GM12872 (cell line): ENCODE data around the gene NFATC3.

Source experiments
- TF ChIP-seq, protein P1 (sequence below): IDR thresholded peaks from 3 replicates; pipeline ENCODE4 v1.5.1; 2011; ENCODE audit warnings: low read depth, mild to moderate bottlenecking, low read length, moderate library complexity; ENCODE audit not compliant: insufficient read depth

The NFATC3 gene

DNA sequence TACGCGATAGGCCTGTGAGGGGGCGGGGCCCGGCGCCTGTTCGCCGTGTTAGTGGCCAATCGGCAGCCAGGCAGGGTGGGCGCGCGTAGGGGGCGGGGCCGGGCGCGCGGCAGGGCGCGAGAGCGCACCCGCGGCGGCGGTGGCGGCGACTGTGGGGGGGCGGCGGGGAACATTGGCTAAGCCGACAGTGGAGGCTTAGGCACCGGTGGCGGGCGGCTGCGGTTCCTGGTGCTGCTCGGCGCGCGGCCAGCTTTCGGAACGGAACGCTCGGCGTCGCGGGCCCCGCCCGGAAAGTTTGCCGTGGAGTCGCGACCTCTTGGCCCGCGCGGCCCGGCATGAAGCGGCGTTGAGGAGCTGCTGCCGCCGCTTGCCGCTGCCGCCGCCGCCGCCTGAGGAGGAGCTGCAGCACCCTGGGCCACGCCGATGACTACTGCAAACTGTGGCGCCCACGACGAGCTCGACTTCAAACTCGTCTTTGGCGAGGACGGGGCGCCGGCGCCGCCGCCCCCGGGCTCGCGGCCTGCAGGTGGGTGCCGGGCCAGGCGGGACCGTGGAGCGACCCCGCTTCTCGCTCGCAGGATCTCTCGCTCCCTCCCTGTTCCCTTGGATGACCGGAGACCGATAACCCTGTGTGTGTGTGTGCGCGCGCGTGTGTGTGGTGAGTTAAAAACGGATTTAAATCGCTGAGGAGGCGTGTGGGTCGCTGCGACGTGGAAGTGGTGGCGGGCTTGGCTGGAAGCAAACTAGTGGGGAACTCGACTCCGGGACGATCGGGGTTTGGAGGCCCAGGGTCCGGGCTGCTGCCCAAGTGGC lies at the start of gene NFATC3:
Gene NFATC3 (plus strand): TSS at position 112 of the 813 bp plus-strand sequence. CDS start 312 bp downstream, at position 424.
- TF ChIP-seq, protein P1, sequence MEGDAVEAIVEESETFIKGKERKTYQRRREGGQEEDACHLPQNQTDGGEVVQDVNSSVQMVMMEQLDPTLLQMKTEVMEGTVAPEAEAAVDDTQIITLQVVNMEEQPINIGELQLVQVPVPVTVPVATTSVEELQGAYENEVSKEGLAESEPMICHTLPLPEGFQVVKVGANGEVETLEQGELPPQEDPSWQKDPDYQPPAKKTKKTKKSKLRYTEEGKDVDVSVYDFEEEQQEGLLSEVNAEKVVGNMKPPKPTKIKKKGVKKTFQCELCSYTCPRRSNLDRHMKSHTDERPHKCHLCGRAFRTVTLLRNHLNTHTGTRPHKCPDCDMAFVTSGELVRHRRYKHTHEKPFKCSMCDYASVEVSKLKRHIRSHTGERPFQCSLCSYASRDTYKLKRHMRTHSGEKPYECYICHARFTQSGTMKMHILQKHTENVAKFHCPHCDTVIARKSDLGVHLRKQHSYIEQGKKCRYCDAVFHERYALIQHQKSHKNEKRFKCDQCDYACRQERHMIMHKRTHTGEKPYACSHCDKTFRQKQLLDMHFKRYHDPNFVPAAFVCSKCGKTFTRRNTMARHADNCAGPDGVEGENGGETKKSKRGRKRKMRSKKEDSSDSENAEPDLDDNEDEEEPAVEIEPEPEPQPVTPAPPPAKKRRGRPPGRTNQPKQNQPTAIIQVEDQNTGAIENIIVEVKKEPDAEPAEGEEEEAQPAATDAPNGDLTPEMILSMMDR: no peak

DNA sequence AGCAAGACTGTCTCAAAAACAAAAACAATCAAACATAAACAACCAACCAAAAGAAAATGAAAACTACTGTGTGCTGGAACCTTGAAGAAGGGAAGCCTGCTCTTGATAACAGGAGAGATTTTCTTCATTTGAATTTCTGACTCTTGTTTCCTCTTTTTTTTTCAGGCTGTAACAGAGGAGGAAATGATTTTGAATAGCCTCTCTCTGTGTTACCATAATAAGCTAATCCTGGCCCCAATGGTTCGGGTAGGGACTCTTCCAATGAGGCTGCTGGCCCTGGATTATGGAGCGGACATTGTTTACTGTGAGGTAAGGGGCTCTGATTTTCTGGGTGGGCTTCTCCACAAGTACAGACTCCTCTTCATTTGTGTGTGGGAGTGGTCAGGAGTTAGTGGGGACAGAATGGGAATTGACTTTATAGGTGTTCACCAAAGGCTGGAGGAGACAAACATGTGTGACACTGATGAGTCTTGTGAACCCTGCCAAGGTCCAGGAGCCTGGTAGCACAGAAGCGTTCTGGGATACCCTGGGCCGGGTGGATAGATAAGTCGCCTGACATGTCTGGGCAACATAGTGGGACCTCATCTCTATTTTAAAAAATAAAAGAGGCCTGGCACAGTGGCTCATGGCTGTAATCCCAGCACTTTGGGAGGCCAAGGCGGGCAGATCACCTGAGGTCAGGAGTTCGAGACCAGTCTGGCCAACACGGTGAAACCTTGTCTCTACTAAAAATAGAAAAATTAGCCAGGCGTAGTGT lies 47.2 kb upstream of the NFATC3 start:
- TF ChIP-seq, protein P1: no peak

- TF ChIP-seq, protein P1: peak; percentile 90
Observed at GRCh38 chr16:68040506-68041288, 44.5 kb upstream of the NFATC3 start.

GRCh38 chr16:68041783-68042182 lies 43.4 kb upstream of the NFATC3 start:
- TF ChIP-seq, protein P1: no peak

DNA sequence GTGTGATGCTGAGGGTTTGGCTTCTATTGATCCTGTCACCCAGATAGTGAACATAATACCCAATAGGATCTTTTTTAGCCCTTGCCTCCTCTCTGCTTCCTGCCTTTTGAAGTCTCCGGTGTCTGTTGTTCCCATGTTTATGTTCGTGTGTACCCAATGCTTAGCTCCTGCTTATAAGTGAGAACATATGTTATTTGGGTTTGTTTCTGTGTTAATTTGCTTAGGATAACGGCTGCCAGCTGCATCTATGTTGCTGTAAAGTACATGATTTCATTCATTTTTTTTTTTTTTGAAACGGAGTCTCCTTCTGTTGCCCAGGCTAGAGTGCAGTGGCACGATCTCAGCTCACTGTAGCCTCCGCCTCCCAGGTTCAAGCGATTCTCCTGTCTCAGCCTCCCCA lies 39.1 kb upstream of the NFATC3 start:
- TF ChIP-seq, protein P1: no peak

GRCh38 chr16:68047987-68048386 lies 37.2 kb upstream of the NFATC3 start:
- TF ChIP-seq, protein P1: no peak

DNA sequence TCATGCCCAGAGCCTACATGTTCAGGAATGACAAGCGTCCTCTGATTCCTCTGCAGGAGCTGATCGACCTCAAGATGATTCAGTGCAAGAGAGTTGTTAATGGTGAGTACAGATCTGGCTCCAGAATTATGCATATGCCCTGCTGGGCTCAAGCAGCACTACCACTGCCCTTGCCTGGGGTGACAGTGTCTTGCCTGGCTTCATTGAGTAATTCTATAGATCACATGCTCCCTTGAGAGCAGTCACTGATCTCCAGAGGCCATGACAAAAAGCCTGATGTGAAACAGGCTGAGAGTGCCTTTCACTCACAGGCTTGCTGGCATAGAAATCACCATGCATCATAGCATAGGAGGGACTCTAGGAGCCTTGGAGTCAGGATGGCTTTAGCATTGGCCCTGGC lies 35.7 kb upstream of the NFATC3 start:
- TF ChIP-seq, protein P1: no peak
